HepG2 (cell line): ENCODE measurements around the gene MASP2. TPM values are rescaled to one million over a fixed set of nuclear protein-coding genes. Genes with fewer than 3 reads are reported as not detected.

Source experiments
- ATAC-seq: fragments of 200-7000 bp; cut with Tn5 transposase; 3 replicates; pipeline ENCODE4 v1.9.1; 2020; ENCODE audit warnings: mild to moderate bottlenecking, moderate library complexity
- BruUV-seq: library from RNA; stranded (reverse); fragments of 400-500 nt; replicated peaks from 2 replicates; lab custom pipeline; 2021; lab: Mats Ljungman, UMichigan
- CTCF ChIA-PET: fragments of 300-600 bp; formaldehyde crosslinking; extraction: SDS; loops from one replicate; lab custom pipeline; 2021; ENCODE audit warnings: low total read pairs, inconsistent platforms, low intra/inter-chr PET ratio; lab: Yijun Ruan, JAX
- POLR2A ChIA-PET: fragments of 350-600 bp; sonication (Branson Sonifier 250); formaldehyde crosslinking; loops from one replicate; lab custom pipeline; 2020; ENCODE audit warnings: antibody characterized with exemption, inconsistent platforms; lab: Yijun Ruan, JAX
- DNase-seq: peaks from one replicate; pipeline ENCODE4 v3.0.0-alpha.2; 2015; ENCODE audit warnings: low spot score
- FAIRE-seq: peaks from 3 replicates; lab custom pipeline; 2011; peaks lifted over from hg19 to GRCh38; lab: Jason Lieb, UNC
- H2AFZ ChIP-seq: one replicate; pipeline ENCODE4 v1.6.1; 2011; ENCODE audit warnings: low read length, inconsistent platforms
- H3K27ac ChIP-seq: fragments of 300-600 bp; 3 replicates; pipeline ENCODE4 v1.8.0; 2011; ENCODE audit warnings: mixed run types, mild to moderate bottlenecking, mixed read lengths, low read length, inconsistent platforms; ENCODE audit not compliant: insufficient read depth; ENCODE audit errors: extremely low read length
- H3K27me3 ChIP-seq, 2 experiments: fragments of 200-600 bp in 1 of 2; 2 replicates in 1 of 2; 3 replicates in 1 of 2; pipeline versions ENCODE4 v1.6.0 to v1.8.0; 2011; ENCODE audit warnings: low read length in 2 of 2, mild to moderate bottlenecking in 2 of 2, moderate library complexity in 2 of 2, inconsistent platforms in 1 of 2; ENCODE audit not compliant: insufficient read depth in 2 of 2, control insufficient read depth in 1 of 2
- H3K36me3 ChIP-seq, 2 experiments: fragments of 200-600 bp in 1 of 2; replicated peaks in 1 of 2; 2 replicates in 1 of 2; 3 replicates in 1 of 2; pipeline versions ENCODE4 v1.5.1 to v1.8.0; 2011; ENCODE audit warnings: low read length in 2 of 2, inconsistent platforms in 1 of 2; ENCODE audit not compliant: insufficient read depth in 2 of 2, control insufficient read depth in 1 of 2
- H3K4me1 ChIP-seq: 2 replicates; pipeline ENCODE4 v1.5.1; 2012; ENCODE audit warnings: low read length, inconsistent platforms; ENCODE audit not compliant: insufficient read depth
- H3K4me2 ChIP-seq: 2 replicates; pipeline ENCODE4 v1.6.0; 2011; ENCODE audit warnings: low read depth, low read length, inconsistent platforms
- H3K4me3 ChIP-seq, 3 experiments: fragments of 200-600 bp in 1 of 3; sonication (generic), shearing (Covaris generic) in 1 of 3; replicated peaks in 1 of 3; 2 replicates each; pipeline ENCODE4 v1.5.1; 2011 to 2016; ENCODE audit warnings: low read length in 3 of 3, inconsistent platforms in 2 of 3, low read depth in 2 of 3, mild to moderate bottlenecking in 2 of 3, control low read depth in 1 of 3, mixed read lengths in 1 of 3; ENCODE audit not compliant: insufficient read depth in 1 of 3
- H3K79me2 ChIP-seq: one replicate; pipeline ENCODE4 v1.6.1; 2011; ENCODE audit warnings: low read length, inconsistent platforms; ENCODE audit not compliant: insufficient read depth
- H3K9ac ChIP-seq: 2 replicates; pipeline ENCODE4 v1.6.0; 2011; ENCODE audit warnings: mild to moderate bottlenecking, low read depth, low read length, inconsistent platforms; ENCODE audit not compliant: insufficient read depth
- H3K9me3 ChIP-seq: 2 replicates; pipeline ENCODE4 v1.5.1; 2012; ENCODE audit warnings: mild to moderate bottlenecking, low read length
- H4K20me1 ChIP-seq: 2 replicates; pipeline ENCODE4 v1.6.0; 2011; ENCODE audit warnings: inconsistent platforms, mild to moderate bottlenecking, low read length, moderate library complexity; ENCODE audit not compliant: insufficient read depth
- DNMT3B ChIP-seq: conservative IDR thresholded peaks from 2 replicates; pipeline ENCODE4 v1.6.1; 2016; ENCODE audit warnings: missing biosample characterization, control low read depth
- POLR2AphosphoS2 ChIP-seq: IDR thresholded peaks from 2 replicates; pipeline ENCODE4 v1.6.1; 2011; ENCODE audit warnings: low read depth, low read length, improper control_type of control experiment
- POLR2G ChIP-seq: fragments of 200-400 bp; formaldehyde crosslinking; IDR thresholded peaks from 2 replicates; pipeline ENCODE4 v1.6.1; 2018; ENCODE audit warnings: mild to moderate bottlenecking, low read depth, low read length, moderate library complexity
- RBFOX2 ChIP-seq: fragments of 200-400 bp; formaldehyde crosslinking; IDR thresholded peaks from 2 replicates; pipeline ENCODE4 v1.6.1; 2017; ENCODE audit warnings: low read depth, mild to moderate bottlenecking, low read length
- ZNF333 ChIP-seq: sonication (generic); formaldehyde crosslinking; IDR thresholded peaks from 2 replicates; pipeline ENCODE4 v1.4.0; 2020; ENCODE audit warnings: mild to moderate bottlenecking, missing genetic modification reagents, borderline replicate concordance
- WGBS: methylation state at CpG from one replicate; pipeline ENCODE4 v1.1.6; 2017; ENCODE audit warnings: low lambda C conversion rate; 5-methylcytosine and 5-hydroxymethylcytosine counted together
- in situ Hi-C: cut with HindIII; loops from 2 replicates; pipeline ENCODE4 v1.10.0; 2017; ENCODE audit warnings: low pct_unique_long_range_greater_than_20kb; ENCODE audit not compliant: extremely low pct_ligation_motif_present
- intact Hi-C: fragments of 100-400 bp; cut with micrococcal nuclease; formaldehyde crosslinking; loops from one replicate; pipeline ENCODE4 v1.10.0; 2022; ENCODE audit not compliant: unreplicated experiment
- polyA plus RNA-seq, 8 experiments: library from polyadenylated mRNA; depleted of rRNA in 3 of 8; stranded (reverse) in 7 of 8; unstranded in 1 of 8; fragments of >200 nt; fragmentation: Illumina TruSeq in 4 of 8; extraction: Trizol in 4 of 8; gene quantifications; 2 replicates each; pipeline versions ENCODE4 v1.2.1 to v1.2.3, GENCODE V29; 2011 to 2016; ENCODE audit warnings: low read depth in 4 of 8, missing spikeins in 1 of 8, mixed read lengths in 1 of 8; ENCODE audit not compliant: insufficient read depth in 1 of 8
- total RNA-seq, 5 experiments: library from RNA; depleted of rRNA; stranded (reverse); fragments of >200 nt; fragmentation: Illumina TruSeq; extraction: Trizol; gene quantifications; 2 replicates each; pipeline ENCODE4 v1.2.3, GENCODE V29; 2016; ENCODE audit warnings: low read depth in 1 of 5
- TF ChIP-seq, protein P1 (sequence below): sonication (generic); formaldehyde crosslinking; IDR thresholded peaks from 2 replicates; pipeline ENCODE4 v1.9.0; 2021; ENCODE audit warnings: missing genetic modification reagents, mild to moderate bottlenecking, borderline replicate concordance

Gene MASP2
- total and polyA plus RNA-seq, 2 of the 13 experiments (the other 11 are each of a cell fraction or from before 2014, with no cell fraction given), result 7.1 to 11.8 TPM

DNA sequence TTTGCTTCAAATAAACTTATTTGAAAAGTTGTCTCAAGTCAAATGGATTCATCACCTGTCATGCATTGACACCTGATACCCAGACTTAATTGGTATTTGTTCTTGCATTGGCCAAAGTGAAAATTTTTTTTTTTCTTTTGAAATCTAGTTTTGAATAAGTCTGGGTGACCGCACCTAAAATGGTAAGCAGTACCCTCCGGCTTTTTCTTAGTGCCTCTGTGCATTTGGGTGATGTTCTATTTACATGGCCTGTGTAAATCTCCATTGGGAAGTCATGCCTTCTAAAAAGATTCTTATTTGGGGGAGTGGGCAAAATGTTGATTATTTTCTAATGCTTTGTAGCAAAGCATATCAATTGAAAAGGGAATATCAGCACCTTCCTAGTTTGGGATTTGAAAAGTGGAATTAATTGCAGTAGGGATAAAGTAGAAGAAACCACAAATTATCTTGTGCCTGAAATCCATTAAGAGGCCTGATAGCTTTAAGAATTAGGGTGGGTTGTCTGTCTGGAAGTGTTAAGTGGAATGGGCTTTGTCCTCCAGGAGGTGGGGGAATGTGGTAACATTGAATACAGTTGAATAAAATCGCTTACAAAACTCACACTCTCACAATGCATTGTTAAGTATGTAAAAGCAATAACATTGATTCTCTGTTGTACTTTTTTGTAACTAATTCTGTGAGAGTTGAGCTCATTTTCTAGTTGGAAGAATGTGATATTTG is 22.7 kb downstream of the MASP2 start:
- ChIA-PET CTCF (no interaction called here), POLR2A (interaction anchor here (0.8 kb wide), 1 partner anchor 11 kb away, joined by 3 read pairs; no protein-coding TSS in a partner anchor)
- Histone ChIP-seq H3K9ac (no peak overlapping the region), H3K4me2 (no peak overlapping the region), H3K4me1 (no peaks in the 10 kb centered on the region), H3K27me3 (no peaks in the 10 kb centered on the region), H4K20me1 (no peaks in the 10 kb centered on the region; the same call in 1 of the 2 replicates), H2AFZ (no peak overlapping the region), H3K36me3 (peaks cover 18 to 64% of the 10 kb centered on the region in 2 experiments), H3K9me3 (no peaks in the 10 kb centered on the region), H3K4me3 (no peak overlapping the region), H3K79me2 (no peaks in the 10 kb centered on the region), H3K27ac (no peak overlapping the region)
- BruUV-seq, result no TSS peak
- intact Hi-C loops (no loop called here), in situ Hi-C loops (no loop called here)
- ATAC-seq (no peak), FAIRE-seq (no peak), DNase-seq (no peak)
- WGBS, result 100% methylated on average over 3 of the region's 3 CpGs
- peak; percentile 51; the same call in 1 of the 2 replicates for TF ChIP-seq RBFOX2
- TF ChIP-seq, protein P1, sequence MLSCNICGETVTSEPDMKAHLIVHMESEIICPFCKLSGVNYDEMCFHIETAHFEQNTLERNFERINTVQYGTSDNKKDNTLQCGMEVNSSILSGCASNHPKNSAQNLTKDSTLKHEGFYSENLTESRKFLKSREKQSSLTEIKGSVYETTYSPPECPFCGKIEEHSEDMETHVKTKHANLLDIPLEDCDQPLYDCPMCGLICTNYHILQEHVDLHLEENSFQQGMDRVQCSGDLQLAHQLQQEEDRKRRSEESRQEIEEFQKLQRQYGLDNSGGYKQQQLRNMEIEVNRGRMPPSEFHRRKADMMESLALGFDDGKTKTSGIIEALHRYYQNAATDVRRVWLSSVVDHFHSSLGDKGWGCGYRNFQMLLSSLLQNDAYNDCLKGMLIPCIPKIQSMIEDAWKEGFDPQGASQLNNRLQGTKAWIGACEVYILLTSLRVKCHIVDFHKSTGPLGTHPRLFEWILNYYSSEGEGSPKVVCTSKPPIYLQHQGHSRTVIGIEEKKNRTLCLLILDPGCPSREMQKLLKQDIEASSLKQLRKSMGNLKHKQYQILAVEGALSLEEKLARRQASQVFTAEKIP (CRISPR knock-in tag), result no peak

DNA sequence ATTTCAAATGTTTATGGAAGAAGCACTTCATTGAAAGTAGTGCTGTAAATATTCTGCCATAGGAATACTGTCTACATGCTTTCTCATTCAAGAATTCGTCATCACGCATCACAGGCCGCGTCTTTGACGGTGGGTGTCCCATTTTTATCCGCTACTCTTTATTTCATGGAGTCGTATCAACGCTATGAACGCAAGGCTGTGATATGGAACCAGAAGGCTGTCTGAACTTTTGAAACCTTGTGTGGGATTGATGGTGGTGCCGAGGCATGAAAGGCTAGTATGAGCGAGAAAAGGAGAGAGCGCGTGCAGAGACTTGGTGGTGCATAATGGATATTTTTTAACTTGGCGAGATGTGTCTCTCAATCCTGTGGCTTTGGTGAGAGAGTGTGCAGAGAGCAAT is 23.8 kb downstream of the MASP2 start:
- FAIRE-seq (no peak), ATAC-seq (no peak), DNase-seq (no peak)
- Histone ChIP-seq H4K20me1 (peaks cover 5% of the 10 kb centered on the region; the same call in 1 of the 2 replicates), H3K4me2 (no peak overlapping the region), H3K27ac (no peak overlapping the region), H3K36me3 (peaks cover 21 to 76% of the 10 kb centered on the region in 2 experiments), H3K9me3 (no peaks in the 10 kb centered on the region), H3K27me3 (no peaks in the 10 kb centered on the region), H3K4me3 (no peak overlapping the region), H3K4me1 (no peaks in the 10 kb centered on the region), H3K79me2 (no peaks in the 10 kb centered on the region), H3K9ac (no peak overlapping the region), H2AFZ (no peak overlapping the region)
- 99% methylated on average over 14 of the region's 14 CpGs for WGBS
- intact Hi-C loops, result no loop called here
- in situ Hi-C loops, result no loop called here
- no peak for TF ChIP-seq DNMT3B (CRISPR knock-in tag)
- no peak for TF ChIP-seq ZNF333 (CRISPR knock-in tag)
- peak; percentile 62; the same call in 1 of the 2 replicates for TF ChIP-seq POLR2AphosphoS2
- TF ChIP-seq POLR2G, result 0 out of 2 replicates have a peak, but pooled peaks have one; percentile 30
- ChIA-PET POLR2A (interaction anchor here (0.8 kb wide), 1 partner anchor 10 kb away, joined by 3 read pairs; no protein-coding TSS in a partner anchor), CTCF (no interaction called here)
- no TSS peak for BruUV-seq
